HepG2 (cell line): ENCODE data around the gene SPSB2. TPM values are rescaled to one million over a fixed set of nuclear protein-coding genes. Genes with fewer than 3 reads are reported as not detected.

Experiments used
- NCOA1 ChIP-seq: sonication (generic); formaldehyde crosslinking; IDR thresholded peaks from 2 replicates; pipeline ENCODE4 v1.9.0; 2021; ENCODE audit warnings: missing genetic modification reagents
- NCOR1 ChIP-seq: fragments of 200-600 bp; sonication (generic); IDR thresholded peaks from 2 replicates; pipeline ENCODE4 v1.7.0; 2017; ENCODE audit warnings: antibody characterized with exemption, low read length, borderline replicate concordance
- NFYB ChIP-seq: sonication (generic); formaldehyde crosslinking; IDR thresholded peaks from 2 replicates; pipeline ENCODE4 v1.4.0; 2020; ENCODE audit warnings: missing genetic modification reagents
- PAX8 ChIP-seq: sonication (generic); formaldehyde crosslinking; IDR thresholded peaks from 2 replicates; pipeline ENCODE4 v1.8.0; 2022; ENCODE audit warnings: mild to moderate bottlenecking, missing genetic modification reagents, borderline replicate concordance
- POLR2G ChIP-seq: fragments of 200-400 bp; formaldehyde crosslinking; IDR thresholded peaks from 2 replicates; pipeline ENCODE4 v1.6.1; 2018; ENCODE audit warnings: mild to moderate bottlenecking, low read depth, low read length, moderate library complexity
- TSC22D2 ChIP-seq: sonication (generic); formaldehyde crosslinking; IDR thresholded peaks from 2 replicates; pipeline ENCODE4 v1.5.1; 2020; ENCODE audit warnings: missing genetic modification reagents, mild to moderate bottlenecking, borderline replicate concordance
- polyA plus RNA-seq, 8 experiments: library from polyadenylated mRNA; depleted of rRNA in 3 of 8; stranded (reverse) in 7 of 8; unstranded in 1 of 8; fragments of >200 nt; fragmentation: Illumina TruSeq in 4 of 8; extraction: Trizol in 4 of 8; gene quantifications; 2 replicates each; pipeline versions ENCODE4 v1.2.1 to v1.2.3, GENCODE V29; 2011 to 2016; ENCODE audit warnings: low read depth in 4 of 8, missing spikeins in 1 of 8, mixed read lengths in 1 of 8; ENCODE audit not compliant: insufficient read depth in 1 of 8
- total RNA-seq, 5 experiments: library from RNA; depleted of rRNA; stranded (reverse); fragments of >200 nt; fragmentation: Illumina TruSeq; extraction: Trizol; gene quantifications; 2 replicates each; pipeline ENCODE4 v1.2.3, GENCODE V29; 2016; ENCODE audit warnings: low read depth in 1 of 5
- TF ChIP-seq, protein P1 (sequence below): sonication (generic); formaldehyde crosslinking; IDR thresholded peaks from 2 replicates; pipeline ENCODE4 v1.5.1; 2020; ENCODE audit warnings: mild to moderate bottlenecking, missing genetic modification reagents, moderate library complexity

Gene SPSB2
- total and polyA plus RNA-seq, 2 of the 13 experiments (the other 11 are each of a cell fraction or from before 2014, with no cell fraction given): 2.0 to 6.2 TPM

GRCh38 chr12:6872073-6873048 is 742 bp downstream of the SPSB2 start (continued):
- TF ChIP-seq NFYB (CRISPR knock-in tag): peak; percentile 30; the same call in 1 of the 2 replicates
- TF ChIP-seq NCOR1: no peak
- 0 out of 2 replicates have a peak, but pooled peaks have one; percentile 39 for TF ChIP-seq TSC22D2 (CRISPR knock-in tag)
- peak; percentile 76; the same call in 1 of the 2 replicates for TF ChIP-seq PAX8
- TF ChIP-seq, protein P1, sequence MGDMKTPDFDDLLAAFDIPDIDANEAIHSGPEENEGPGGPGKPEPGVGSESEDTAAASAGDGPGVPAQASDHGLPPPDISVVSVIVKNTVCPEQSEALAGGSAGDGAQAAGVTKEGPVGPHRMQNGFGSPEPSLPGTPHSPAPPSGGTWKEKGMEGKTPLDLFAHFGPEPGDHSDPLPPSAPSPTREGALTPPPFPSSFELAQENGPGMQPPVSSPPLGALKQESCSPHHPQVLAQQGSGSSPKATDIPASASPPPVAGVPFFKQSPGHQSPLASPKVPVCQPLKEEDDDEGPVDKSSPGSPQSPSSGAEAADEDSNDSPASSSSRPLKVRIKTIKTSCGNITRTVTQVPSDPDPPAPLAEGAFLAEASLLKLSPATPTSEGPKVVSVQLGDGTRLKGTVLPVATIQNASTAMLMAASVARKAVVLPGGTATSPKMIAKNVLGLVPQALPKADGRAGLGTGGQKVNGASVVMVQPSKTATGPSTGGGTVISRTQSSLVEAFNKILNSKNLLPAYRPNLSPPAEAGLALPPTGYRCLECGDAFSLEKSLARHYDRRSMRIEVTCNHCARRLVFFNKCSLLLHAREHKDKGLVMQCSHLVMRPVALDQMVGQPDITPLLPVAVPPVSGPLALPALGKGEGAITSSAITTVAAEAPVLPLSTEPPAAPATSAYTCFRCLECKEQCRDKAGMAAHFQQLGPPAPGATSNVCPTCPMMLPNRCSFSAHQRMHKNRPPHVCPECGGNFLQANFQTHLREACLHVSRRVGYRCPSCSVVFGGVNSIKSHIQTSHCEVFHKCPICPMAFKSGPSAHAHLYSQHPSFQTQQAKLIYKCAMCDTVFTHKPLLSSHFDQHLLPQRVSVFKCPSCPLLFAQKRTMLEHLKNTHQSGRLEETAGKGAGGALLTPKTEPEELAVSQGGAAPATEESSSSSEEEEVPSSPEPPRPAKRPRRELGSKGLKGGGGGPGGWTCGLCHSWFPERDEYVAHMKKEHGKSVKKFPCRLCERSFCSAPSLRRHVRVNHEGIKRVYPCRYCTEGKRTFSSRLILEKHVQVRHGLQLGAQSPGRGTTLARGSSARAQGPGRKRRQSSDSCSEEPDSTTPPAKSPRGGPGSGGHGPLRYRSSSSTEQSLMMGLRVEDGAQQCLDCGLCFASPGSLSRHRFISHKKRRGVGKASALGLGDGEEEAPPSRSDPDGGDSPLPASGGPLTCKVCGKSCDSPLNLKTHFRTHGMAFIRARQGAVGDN: peak; percentile 68
- peak; percentile 61 for TF ChIP-seq POLR2G
- TF ChIP-seq NCOA1 (CRISPR knock-in tag): no peak
